ENCODE data around the gene SYMPK.

GRCh38 chr19:45793178-45793564 lies 69.8 kb downstream of the SYMPK start:
- TF ChIP-seq POLR2A (IDR thresholded peaks at IDR 0.05), result no peak
- TF ChIP-seq CTCF (IDR thresholded peaks at IDR 0.05), result no peak
- TF ChIP-seq EP300 (IDR thresholded peaks at IDR 0.05), result no peak

Data from ovary (tissue), 3 donors.